Right atrium auricular region (tissue), 2 donors: ENCODE results near the gene SFXN3. TPM values are rescaled to one million over a fixed set of nuclear protein-coding genes. Genes with fewer than 3 reads are reported as not detected.

Source experiments
- DNase-seq: peaks from one replicate; pipeline ENCODE4 v3.0.0-alpha.2; 2019; ENCODE audit warnings: low spot score
- H3K27ac ChIP-seq, 2 donors: fragments of 200-600 bp; sonication (generic); 1 replicate in 1 of 2; 2 replicates in 1 of 2; pipeline ENCODE4 v1.5.1; 2016 to 2019
- H3K27me3 ChIP-seq, 2 donors: fragments of 200-600 bp; sonication (generic); one replicate each; pipeline versions ENCODE4 v1.5.1 to v1.6.0; 2017 to 2019
- H3K36me3 ChIP-seq: fragments of 200-600 bp; sonication (generic); one replicate; pipeline ENCODE4 v1.5.1; 2016
- H3K4me1 ChIP-seq, 2 donors: fragments of 200-600 bp; sonication (generic); one replicate each; pipeline versions ENCODE4 v1.5.1 to v1.6.0; 2017 to 2019
- H3K4me3 ChIP-seq, 2 donors: fragments of 200-600 bp; sonication (generic); 1 replicate in 1 of 2; 2 replicates in 1 of 2; pipeline ENCODE4 v1.5.1; 2017 to 2019; ENCODE audit warnings: mild to moderate bottlenecking in 1 of 2, moderate library complexity in 1 of 2
- H3K9me3 ChIP-seq, 2 donors: fragments of 200-600 bp; sonication (generic); one replicate each; pipeline ENCODE4 v1.5.1; 2019
- CTCF ChIP-seq, 2 donors: fragments of 200-600 bp; sonication (generic); IDR thresholded peaks; one replicate each; pipeline ENCODE4 v1.5.1; 2019; ENCODE audit warnings: antibody characterized with exemption in 2 of 2
- total RNA-seq, 2 donors: library from RNA; depleted of rRNA; stranded (reverse); fragments of >200 nt; gene quantifications; one replicate each; pipeline ENCODE4 v1.1.0, GENCODE V29; 2016

The SFXN3 gene
- 10 to 100 TPM; 16.4 to 42.9 TPM for total RNA-seq

GRCh38 chr10:101031128-101031795 is at the start of gene SFXN3, which contains the start of gene PDZD7:
SFXN3 (plus strand) TSS chr10:101031234; CDS start chr10:101034695, 3,461 bp downstream.
PDZD7 (minus strand) TSS chr10:101031129; CDS start chr10:101030219, 910 bp downstream.
- H3K4me1 ChIP-seq, result peaks cover 0 to 20% of the 10 kb centered on the region in 2 donors
- peak within 1 kb of the TSS; percentile 77 to 89 for H3K4me3 ChIP-seq
- peaks cover 17% of the 10 kb centered on the region for H3K36me3 ChIP-seq
- peak within 1 kb of the TSS; percentile 99 to 100 for H3K27ac ChIP-seq
- H3K27me3 ChIP-seq, result no peaks in the 10 kb centered on the region
- TF ChIP-seq CTCF (IDR thresholded peaks at IDR 0.05), result no peak
- DNase-seq, result peak; percentile 93
- H3K9me3 ChIP-seq, result no peaks in the 10 kb centered on the region

- H3K4me3 ChIP-seq, result no peak overlapping the region
- H3K36me3 ChIP-seq, result peaks cover 22% of the 10 kb centered on the region
- no peak overlapping the region for H3K27ac ChIP-seq
- no peak for DNase-seq
- no peak for TF ChIP-seq CTCF (IDR thresholded peaks at IDR 0.05)
- no peaks in the 10 kb centered on the region for H3K9me3 ChIP-seq
- no peaks in the 10 kb centered on the region for H3K27me3 ChIP-seq
- peaks cover 0 to 18% of the 10 kb centered on the region in 2 donors for H3K4me1 ChIP-seq
These were observed 47.9 kb upstream of the SFXN3 start for GRCh38 chr10:100982916-100983830.

GRCh38 chr10:100983868-100984671 is 47.0 kb upstream of the SFXN3 start:
- H3K27ac ChIP-seq, result no peak overlapping the region
- H3K4me1 ChIP-seq, result peaks cover 0 to 22% of the 10 kb centered on the region in 2 donors
- no peak overlapping the region for H3K4me3 ChIP-seq
- no peaks in the 10 kb centered on the region for H3K27me3 ChIP-seq
- H3K9me3 ChIP-seq, result no peaks in the 10 kb centered on the region
- peaks cover 23% of the 10 kb centered on the region for H3K36me3 ChIP-seq
- TF ChIP-seq CTCF (IDR thresholded peaks at IDR 0.05), result no peak
- DNase-seq, result no peak

- H3K4me1 ChIP-seq, result peaks cover 0 to 22% of the 10 kb centered on the region in 2 donors
- no peaks in the 10 kb centered on the region for H3K27me3 ChIP-seq
- H3K36me3 ChIP-seq, result peaks cover 28% of the 10 kb centered on the region
- H3K9me3 ChIP-seq, result no peaks in the 10 kb centered on the region
- no peak for DNase-seq
- no peak for TF ChIP-seq CTCF (IDR thresholded peaks at IDR 0.05)
- no peak overlapping the region for H3K27ac ChIP-seq
- H3K4me3 ChIP-seq, result no peak overlapping the region
These were observed 46.3 kb upstream of the SFXN3 start for GRCh38 chr10:100984672-100985177.

GRCh38 chr10:100985336-100985735 is 45.7 kb upstream of the SFXN3 start:
- H3K4me3 ChIP-seq, result no peak overlapping the region
- no peak for DNase-seq
- no peaks in the 10 kb centered on the region for H3K27me3 ChIP-seq
- H3K4me1 ChIP-seq, result peaks cover 0 to 22% of the 10 kb centered on the region in 2 donors
- no peaks in the 10 kb centered on the region for H3K9me3 ChIP-seq
- H3K27ac ChIP-seq, result no peak overlapping the region
- peaks cover 28% of the 10 kb centered on the region for H3K36me3 ChIP-seq
- no peak for TF ChIP-seq CTCF (IDR thresholded peaks at IDR 0.05)
